Glomerular endothelial cell (primary cell): ENCODE data around the gene GIMAP5. TPM values are rescaled to one million over a fixed set of nuclear protein-coding genes. Genes with fewer than 3 reads are reported as not detected.
"Not testable (repeated sequence)": the region's sequence is repeated elsewhere in the genome, so short reads cannot be mapped to it uniquely, and the experiment has no call there.

Experiments
- DNase-seq: peaks from one replicate; pipeline ENCODE4 v3.0.0-alpha.2; 2011; ENCODE audit warnings: low read depth, low spot score; ENCODE audit errors: extremely low read depth
- total RNA-seq: library from RNA; depleted of rRNA; stranded (reverse); fragments of >200 nt; gene quantifications from 2 replicates; pipeline ENCODE4 v1.2.3, GENCODE V29; 2015

The GIMAP5 gene
- total RNA-seq, 1 donor from 2014 or later = 28.6 TPM

DNA sequence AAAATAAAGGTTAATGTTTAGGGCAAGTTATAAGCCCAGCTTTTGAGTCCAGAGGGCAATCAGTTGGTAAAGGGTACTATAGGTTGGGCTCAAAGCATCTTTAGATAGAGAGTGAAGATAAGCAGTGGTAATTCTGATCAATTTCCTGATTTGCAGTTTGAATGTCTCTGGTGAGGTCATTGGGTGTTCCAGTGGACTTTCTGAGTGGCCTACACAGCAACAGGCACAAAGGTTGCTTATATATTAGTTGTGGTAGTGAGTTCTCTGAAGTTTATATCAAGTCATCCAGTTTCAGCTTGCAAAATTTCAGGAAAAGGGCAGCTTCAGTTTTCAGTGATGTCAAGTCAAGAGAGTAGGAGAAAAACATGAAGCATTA, 29.1 kb downstream of the GIMAP5 start:
- DNase-seq = no peak

DNA sequence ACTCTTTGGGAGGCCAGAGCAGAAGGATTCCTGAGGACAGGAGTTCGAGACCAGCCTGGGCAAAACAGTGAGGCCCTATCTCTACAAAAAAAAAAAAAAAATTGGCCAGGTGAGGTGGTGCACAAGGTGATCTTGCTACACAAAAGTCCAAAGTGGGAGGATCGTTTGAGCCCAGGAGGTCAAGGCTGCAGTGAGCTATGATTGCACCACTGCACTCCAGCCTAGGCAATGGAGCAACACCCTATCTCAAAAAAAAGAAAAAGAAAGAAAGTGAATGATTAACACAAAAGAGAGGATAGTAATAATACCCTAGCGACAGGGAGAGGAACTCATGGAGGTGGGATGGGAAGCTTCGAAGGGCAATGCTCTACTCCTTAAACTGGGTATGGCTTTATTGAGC, 32.5 kb downstream of the GIMAP5 start:
- DNase-seq = no peak

GRCh38 chr7:150774131-150774530, 36.9 kb downstream of the GIMAP5 start:
- not testable (repeated sequence) for DNase-seq

DNA sequence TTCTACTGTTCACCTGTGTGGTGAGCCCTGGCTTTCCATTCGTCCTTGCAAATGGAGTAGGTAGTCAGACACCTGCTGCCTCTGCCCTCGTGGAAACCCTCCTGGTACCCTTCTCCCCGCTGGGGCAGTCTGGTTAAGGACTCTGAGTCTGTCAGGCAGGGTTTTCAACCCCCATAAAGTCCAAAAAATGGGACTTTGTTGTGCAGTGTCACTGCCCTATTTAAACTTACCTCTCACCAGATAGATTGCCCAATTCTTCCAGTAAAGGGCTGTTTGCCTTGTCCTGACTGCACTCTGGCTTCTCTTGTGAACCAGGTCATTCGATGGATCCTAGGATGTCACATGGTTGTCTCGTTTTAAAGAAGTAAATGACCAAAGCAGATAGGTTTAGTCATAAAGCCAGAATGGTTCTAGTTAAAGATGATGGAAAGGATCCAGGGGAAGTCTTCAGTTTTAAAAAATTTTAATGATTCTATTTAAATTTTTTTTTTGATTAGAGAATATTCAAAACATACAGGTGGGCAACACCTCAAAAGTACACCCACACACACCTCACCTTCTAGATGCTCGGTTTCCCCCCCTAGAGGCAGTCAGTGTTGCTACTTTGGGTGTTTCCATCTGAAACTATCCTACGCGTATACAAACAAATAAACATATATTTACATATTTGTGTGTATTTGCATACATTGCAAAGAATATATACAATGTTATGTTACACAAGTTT, 41.0 kb downstream of the GIMAP5 start:
- DNase-seq = no peak

DNA sequence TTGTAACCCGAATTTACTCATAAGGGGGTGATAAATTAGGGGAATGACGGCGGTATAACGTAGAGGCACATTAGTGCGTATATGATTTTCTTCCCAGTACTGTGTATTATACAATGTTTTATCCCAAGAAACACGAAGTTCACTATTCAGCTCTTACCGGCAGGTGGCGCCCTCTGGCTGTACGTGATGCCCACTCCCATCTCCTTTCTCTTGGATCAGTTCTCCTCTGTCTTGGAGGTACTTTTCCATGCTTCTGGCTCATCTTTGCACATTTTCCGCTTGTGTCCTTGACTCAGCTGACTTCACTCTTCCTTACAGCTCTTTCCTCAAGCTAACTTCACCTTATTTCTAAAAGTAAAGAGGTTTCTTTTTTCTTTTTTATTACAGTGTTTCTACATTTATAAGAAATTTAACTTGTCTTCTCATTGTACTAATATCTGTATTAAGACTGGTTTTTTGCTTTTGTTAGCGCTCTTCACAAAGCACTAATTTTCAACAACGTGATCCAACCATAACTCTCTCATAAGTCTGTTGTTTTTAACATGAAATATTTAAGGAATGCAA, 41.6 kb downstream of the GIMAP5 start:
- no peak for DNase-seq

GRCh38 chr7:150780292-150780691, 43.1 kb downstream of the GIMAP5 start:
- DNase-seq = no peak

GRCh38 chr7:150781103-150781502, 43.9 kb downstream of the GIMAP5 start:
- DNase-seq = no peak

GRCh38 chr7:150781961-150782360, 44.7 kb downstream of the GIMAP5 start:
- no peak for DNase-seq

DNA sequence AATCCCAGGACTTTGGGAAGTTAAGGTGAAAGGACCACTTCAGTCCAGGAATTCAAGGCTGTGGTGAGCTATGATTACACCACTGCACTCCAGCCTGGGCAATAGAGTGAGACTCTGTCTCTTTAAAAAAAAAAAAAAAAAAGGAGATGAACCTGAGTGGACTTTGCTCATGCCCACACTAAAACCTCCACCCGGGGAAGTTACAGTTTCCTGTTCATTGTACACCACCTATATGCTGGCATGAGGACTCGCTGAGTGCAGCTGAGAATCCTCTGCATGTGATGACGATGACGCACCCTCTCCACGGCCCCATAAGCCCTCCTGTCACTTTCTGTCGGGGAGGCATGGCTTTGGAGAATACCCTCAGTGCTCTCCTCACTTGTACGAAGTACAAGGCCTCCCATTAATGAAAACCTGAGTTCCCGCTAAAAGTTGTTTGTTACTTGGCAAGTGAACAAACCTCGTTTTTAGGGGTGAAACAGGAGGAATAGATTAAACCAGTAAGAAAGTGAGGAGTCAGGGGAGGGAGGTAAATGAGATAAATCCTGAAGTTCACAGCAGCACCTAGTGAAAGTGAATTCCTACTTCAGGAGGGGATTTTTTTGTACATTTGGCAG, 47.0 kb downstream of the GIMAP5 start:
- no peak for DNase-seq

DNA sequence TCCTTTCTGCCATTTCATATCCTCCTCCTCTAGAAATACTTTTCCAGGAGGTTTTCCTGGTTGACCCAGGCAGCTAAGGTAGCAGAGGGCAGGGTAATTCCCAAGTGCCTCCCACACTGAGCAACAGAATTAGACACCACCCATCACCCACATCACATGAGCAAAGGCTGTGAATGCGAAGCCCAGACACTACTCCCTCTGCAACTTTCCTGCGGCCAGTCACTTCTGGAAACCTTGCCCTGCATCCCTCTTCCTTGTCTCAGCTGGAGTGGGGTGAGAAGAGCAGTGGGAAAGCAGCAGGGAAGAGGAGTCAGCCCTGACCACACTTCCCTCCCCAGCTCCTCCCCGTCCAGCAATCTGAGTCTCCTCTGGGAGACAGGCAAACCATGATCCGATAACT, 47.7 kb downstream of the GIMAP5 start:
- DNase-seq = no peak

- DNase-seq = no peak
Measured at GRCh38 chr7:150787321-150788281, 50.4 kb downstream of the GIMAP5 start.

DNA sequence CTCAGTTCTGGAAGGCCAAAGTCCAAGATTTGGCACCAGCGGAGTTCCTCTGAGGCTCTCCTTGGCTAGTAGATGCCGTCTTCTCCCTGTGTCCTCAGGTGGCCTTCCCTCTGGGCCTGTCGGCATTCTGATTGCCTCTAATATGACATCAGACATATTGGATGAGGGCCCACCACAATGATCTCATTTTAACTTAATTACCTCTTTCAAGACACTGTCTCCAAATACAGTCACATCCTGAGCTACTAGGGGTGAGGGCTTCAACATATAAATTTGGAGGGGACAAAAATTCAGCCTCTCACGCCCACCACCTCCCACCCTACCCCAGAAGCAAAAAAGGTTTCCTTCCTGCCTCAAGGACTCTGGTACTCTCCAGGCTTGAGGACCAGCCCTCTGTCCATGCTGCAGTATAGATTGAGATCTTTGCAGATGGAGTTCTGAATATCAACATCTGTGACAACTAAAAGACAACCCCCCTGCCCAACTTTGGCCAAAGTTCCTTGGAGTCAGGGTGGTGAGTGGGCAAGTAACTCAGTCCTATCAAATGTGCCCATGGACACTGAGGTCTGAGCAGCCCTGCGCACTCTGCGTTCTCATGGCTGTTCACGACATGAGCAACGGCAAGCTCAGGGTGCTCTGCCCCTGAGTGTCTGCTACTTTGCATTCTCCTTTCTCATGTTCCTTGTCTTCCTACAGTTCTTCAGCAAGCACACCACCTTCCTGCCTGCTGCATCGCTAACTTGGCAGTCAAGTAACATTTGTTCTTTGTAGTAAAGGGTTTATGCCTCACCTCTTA, 51.5 kb downstream of the GIMAP5 start:
- DNase-seq = no peak

- DNase-seq = no peak
Measured at GRCh38 chr7:150790416-150791075, 53.3 kb downstream of the GIMAP5 start.

DNA sequence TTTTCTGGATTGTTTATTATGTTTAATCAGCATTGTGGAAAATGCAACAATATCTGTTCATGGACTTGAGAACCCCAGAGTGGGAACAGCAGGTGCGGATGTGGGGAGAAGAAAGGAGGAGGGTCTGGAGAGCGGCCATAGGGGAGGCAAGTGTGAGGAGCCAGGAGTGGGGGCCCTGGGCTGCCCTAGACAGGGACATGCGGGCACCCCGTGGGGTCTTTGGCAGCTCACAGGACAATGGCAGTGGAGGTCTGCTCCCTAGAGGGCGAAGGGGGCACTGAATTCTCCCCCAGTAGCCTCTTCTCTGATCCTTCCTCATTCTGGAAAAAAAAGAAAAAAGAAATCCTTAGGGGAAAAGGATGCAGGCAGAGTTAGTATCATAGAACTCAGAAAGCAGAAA, 54.1 kb downstream of the GIMAP5 start:
- DNase-seq = no peak

GRCh38 chr7:150791746-150792452, 54.7 kb downstream of the GIMAP5 start:
- no peak for DNase-seq
